NCI-H2196 (cell line): Measurements from ENCODE around the gene TSPAN9.

Source experiments
- DNase-seq: peaks from one replicate; lab custom pipeline; 2025; ENCODE audit not compliant: unreplicated experiment; lab: John Stamatoyannopoulos, UW

Gene TSPAN9

DNA sequence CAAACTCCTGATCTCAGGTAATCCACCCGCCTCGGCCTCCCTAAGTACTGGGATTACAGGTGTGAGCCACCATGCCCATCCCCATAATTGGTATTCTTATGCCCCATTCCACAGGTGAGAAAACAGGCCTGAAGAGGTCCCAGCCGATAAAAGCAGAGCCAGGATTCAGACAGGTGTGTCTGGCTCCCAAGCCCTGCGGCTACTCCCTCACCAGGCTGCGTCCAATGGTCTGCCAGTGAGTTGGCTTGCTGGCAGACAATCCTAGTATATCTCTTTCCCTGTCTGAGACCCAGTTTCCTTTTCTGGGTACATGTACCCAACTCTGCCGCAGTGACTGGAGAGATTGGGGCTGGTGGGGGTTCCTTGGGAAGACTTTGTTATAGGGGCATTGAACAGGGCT, 1.9 kb upstream of the TSPAN9 start:
- no peak for DNase-seq

DNA sequence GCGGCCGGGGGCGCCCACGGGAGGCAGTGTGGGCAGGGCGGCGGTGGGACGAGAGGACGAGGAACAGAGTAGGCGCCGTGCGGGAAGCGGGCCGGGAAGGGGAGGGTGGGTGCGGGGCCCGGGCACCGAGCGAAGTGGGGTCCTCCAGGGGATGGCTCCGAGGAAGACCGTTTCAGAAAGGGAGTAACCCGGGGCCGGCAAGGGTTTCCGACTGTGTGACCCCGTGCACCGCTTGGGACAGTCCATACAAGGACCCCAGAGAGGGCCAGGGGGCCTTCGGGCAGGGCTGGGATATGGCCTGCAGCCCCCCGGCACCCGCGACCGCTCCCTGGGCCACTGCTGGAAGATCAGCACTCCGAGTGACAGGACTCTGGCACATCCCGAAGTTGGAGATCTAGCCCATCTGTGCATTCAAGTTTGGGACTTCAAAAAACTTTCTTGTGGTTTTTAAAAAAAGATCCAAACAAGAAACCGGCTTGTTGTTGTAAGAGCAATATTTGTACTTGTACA, 448 bp downstream of the TSPAN9 start:
- no peak for DNase-seq

DNA sequence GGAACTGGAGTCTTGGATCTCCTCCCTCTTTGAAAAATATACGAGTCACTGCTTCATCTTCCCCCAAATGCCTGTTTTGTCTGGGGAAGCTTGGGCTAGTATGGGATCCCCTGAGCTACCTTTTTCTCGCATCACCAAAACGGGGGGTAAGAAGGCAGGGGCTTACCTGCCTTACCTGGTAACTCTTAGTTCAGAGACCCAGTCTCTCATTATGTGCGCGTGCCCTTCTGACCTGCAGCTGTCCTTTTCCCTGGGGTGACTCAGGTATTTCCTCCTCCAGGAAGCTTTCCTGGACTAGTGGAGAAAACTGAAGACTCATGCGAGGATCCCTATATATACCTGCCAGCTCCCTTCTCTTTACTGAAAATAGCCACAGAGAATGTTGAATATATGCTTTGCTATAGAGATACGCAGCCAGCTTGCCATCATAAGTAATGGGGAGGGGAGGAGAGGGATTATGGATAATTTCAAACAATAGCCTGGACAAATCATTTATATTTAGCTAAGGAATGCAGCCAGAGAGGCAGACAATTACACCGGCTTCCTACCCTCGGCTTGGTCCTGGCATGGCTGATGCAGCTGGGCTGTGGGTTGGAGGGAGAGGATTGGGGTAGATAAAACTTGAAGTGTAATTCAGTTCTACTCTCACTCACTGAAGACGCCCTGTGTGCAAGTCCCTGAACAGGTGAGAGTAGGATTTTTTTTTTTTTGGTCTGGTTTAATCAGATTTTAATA, 1.1 kb downstream of the TSPAN9 start:
- DNase-seq, result no peak

DNA sequence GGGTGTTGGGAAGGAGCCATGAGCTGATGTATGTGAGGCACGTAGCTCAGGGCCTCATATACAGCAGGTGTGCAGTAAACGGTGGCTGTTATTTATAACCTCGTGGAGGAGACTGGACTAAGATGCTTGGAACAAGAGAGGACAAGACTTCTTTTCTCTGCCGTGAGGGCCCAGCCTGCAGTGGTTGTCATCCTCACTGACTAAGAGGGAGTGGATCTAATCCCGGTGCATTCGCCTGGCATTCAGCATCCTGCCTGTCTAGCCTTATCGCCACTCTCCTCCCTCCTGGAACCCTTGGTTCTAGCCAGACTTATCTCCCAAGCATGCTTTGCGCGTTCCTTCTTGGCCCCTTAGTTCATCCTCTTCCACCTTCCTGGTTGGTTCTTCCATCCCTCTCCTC, 3.9 kb downstream of the TSPAN9 start:
- no peak for DNase-seq

DNA sequence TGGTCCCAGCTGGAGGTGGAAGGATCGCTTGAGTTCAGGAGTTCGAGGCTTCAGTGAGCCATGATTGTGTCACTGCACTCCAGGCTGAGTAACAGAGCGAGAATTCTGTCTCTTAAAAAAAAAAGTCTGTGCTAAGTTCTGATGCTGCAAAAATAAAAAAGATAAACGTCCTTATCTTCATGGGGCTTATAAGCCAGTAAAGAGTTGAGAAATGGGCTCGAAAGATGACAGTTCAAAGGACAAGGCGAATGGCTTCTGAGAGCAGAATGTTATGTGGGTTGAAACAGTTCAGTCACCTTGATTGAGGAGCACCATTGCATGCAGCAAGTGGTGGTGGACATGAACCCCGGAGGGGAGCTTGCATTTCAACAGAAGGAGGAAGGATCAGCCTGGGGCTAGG, 4.7 kb downstream of the TSPAN9 start:
- DNase-seq, result no peak

DNA sequence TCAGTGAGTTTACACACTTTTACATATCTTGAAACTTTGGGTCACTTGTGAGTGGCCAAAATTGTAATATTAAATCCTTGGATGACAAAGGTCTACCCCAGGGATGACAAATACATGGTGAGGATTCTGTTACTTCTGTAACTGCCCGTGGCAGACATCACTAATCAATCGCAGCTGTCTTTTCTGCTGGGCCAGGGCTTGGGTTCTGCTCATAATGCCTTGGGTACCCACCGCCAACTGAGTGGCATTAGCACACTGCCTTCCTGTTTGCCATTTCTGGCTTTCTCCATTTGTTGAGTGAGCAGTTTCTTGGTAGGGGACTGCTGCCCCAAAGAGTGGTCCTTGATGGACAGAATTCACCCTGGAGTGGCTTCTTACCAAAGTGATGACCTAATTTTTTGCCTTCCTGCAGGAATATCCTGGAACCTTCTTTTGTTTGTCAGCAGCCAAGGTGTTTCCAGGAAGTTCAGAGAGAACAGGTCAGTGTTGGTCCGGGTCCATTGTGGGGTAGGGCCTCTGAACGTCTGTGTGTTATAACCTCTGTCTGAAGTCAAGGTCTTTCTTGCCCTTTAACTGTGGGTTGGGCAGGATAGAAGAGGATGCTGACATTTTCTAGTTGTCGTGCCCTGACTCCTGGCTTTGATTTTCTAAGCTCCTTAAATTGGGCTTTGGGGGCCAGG, 6.2 kb downstream of the TSPAN9 start:
- no peak for DNase-seq

DNA sequence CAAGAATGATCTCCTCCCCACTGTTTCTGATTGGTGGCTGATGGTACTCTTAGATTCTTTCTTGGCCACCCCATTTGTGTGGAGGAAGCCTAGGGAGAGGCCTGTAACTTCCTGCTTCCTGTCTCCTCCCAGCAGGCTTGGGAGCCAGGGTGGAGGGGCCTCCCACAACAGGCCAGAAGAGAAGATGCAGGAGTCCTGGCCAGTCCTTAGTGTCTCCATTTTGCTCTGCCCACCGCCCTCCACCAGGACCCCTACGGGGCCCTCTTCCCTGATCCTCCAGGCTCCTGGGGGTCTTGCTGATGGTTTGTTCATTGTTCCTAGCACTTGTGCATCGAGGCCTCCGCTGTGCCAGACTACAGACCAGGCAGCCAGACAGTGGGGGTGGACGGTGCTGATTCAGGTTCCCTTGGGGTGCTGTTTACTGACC, 6.8 kb downstream of the TSPAN9 start:
- no peak for DNase-seq

DNA sequence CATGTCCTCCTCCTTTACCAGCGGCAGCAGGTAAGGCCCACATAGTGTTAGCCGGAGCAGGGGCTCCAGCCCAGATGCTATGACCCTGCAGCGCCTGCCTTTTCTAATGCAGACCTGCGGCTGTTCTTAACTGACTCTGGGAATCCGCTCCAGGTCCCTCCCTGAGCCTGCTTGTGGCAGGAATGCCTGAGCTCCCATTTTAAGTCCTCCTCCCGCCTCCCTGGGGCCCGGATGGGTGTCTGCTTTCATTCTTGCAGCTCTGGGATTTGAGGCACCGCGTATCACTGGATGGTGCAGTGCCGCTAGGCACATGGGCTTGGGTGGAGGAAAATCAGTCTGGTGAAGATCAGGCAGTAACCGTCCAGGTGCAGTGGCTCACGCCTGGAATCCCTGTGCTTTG, 7.6 kb downstream of the TSPAN9 start:
- no peak for DNase-seq

DNA sequence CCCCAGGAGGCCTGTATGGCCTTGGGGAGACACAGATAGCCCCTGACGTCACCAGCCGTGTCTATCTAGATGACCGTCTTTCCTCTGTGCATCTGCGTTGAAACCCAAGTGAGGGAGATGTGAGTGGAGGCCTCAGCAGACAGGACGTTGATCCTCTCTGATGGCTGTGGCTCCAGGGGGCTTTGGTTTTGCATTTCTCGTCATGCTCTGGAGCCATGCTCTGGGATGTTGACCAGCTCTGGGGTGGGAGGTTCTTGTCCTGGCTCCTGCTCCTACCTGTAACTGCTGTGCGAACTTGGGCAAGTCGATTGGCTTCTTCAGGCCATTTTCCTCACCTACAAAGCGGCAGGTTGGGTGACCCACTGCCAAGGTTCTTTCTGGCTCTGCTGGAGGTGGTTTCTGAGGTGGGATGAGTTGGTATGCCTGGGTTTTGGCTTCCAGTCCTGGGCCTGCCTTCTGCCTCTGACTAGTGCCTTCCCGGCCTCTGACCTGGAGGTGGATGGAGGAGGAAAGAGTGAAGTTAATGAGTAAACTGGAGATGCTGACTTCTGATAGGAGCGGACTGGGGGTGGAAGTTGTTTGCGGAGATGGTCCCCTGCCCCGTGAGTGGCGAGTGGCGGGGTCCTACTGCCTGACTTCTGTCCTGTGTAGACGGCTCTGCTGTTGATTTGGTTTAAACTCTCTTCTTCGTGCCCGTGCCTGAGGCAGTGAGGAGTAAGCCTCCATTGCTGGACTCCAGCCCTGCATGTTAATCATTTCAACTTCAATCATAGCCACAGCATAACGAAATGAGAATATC, 8.4 kb downstream of the TSPAN9 start:
- no peak for DNase-seq

DNA sequence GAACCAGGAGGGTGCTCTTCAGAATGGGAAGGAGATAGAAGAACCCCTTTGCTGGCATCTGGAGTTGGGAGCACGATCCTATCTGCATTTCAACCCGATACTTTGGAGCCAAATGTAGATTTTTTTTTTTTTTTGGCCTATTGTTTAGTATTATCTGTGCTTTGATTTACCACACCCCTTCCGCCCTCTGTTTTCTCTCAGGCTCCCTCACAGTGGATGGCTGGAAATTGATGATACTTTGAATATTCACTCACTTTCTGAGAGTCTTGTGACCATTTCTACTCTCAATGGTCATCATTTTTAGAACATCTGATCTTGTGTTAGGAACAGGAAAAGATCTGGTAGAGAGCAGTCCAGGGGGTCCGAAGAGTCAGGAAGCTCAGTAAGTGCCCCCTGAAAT, 9.0 kb downstream of the TSPAN9 start:
- no peak for DNase-seq

DNA sequence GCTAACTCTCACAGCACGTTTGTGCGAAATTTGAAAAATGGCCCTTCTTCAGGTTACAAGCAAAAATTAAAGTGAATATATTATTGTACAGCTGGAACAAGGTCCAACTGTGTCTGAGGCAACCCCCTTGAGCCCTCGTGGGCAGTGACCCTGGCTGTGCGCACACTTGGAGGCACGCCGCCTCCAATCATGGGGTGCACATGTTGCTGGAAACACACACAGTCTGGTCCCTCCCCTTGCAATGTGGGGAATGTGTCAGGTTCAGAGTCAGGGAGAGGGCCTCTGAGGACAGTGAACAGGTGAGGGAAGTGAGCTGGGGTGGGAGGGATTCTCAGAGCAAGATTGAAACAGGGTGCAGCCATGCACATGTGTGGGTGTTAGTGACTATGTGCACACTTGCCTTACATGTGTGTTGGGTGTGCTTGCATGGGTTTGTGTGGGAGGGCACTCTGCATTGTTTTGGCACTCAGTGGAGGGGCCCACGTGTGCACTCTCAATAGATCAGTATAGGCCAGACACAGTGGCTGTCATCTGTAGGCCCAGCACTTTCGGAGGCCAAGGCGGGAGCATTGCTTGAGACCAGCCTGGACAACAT, 9.6 kb downstream of the TSPAN9 start:
- DNase-seq, result no peak

DNA sequence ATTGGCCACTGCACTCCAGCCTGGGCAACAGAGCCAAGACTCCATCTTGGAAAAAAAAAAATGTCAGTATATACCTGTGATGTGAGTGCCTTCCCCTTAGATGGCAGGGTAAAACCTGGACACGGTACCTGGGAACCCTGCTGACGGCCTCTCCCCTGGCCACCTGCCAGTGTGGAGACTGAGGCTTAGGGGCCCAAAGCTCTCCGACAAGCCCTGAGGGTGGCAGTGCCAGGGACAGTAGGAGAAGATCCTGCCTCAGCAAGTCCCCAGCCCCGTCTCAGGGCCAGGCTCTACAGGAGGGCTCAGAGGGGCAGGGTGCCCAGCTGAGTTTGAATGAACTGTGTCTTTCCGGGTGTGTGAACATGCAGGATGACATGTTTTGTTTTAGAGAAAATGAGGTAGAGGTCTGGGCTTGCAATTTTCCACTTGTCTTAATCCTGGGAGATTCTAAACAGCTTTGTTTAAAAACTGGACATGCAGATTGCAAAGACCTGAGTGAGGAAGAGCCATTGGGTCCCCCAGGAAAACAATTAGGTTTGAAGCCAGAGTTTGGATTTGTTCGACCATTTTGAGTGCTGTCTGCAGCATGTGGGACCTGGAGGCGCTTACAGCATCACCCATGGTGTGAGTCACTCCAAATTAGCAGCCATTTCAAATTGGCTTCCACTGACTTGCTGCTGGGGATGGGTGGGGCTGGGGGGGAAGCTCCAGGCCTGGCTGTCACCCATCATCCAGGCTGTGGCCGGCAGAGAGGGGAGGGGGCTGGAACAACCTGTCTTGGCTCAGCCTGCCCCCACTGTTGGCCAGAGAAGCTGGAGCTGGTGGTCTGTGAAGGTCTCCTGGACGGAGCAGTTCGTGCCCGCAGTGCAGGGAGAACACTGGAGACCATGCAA, 10.8 kb downstream of the TSPAN9 start:
- DNase-seq, result no peak

DNA sequence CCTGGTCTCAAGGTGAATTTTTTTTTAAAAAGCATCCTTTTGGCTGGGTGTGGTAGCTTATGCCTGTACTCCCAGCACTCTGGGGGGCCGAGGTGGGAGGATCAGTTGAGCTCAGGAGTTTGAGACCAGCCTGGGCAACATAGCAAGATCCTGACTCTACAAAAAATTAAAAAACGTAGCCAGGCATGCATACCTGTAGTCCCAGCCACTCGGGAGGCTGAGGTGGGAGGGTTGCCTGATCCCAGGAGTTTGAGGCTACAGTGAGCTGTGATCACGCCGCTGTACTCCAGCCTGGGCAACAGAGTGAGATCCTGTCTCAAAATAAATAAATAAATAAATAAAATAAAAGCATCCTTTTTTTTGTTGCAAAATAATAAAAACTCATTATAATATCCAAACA, 12.4 kb downstream of the TSPAN9 start:
- no peak for DNase-seq

DNA sequence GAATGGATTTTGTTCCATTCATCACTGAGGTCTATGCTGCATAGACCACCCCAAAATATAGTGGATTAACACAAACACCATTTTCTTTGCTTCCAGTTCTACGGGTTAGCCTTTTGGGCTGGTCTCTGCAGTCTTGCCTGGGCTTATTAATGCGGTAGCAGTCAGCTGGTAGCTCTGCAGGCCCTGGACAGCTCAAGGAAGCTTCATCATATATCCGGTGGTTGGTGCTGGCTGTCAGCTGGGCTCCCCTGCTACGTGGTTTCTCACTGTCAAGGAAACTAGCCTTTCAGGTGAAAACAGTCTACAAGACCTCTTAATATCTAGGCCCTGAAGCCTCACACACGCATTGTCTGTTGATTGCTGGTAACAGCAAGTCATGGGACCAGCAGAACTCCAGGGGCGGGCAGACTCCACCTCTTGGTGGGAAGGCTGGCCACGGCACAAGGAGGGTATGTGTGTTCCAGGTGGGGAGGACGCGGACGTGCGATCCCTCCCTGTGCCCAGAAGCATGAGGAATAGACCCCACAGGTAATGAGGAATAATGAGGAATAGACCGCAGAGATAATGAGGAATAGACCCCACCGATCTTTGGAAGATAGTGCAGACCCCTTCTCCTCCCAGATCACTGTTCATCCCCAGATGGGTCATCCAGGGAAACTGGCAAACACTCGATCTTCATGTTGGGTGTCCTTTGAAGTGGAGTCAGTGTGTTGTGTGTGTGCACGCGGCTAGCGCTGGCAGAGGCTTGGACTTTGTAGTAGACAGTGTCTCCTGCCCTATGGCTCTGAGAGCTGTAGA, 13.3 kb downstream of the TSPAN9 start:
- DNase-seq, result no peak

DNA sequence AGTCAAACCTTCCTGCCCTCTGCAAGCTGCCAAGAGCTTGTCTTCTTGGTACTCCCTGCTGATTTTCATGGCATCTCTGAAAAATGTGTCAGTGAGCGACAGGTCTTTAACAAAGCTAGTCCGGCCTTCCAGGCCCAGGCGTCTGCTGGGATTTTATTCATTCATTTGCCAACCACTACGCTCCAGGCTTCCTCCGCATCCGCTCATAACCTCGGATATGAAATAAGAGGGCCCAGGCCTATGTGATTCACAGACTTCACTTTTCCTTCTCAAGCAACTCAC, 13.8 kb downstream of the TSPAN9 start:
- no peak for DNase-seq

DNA sequence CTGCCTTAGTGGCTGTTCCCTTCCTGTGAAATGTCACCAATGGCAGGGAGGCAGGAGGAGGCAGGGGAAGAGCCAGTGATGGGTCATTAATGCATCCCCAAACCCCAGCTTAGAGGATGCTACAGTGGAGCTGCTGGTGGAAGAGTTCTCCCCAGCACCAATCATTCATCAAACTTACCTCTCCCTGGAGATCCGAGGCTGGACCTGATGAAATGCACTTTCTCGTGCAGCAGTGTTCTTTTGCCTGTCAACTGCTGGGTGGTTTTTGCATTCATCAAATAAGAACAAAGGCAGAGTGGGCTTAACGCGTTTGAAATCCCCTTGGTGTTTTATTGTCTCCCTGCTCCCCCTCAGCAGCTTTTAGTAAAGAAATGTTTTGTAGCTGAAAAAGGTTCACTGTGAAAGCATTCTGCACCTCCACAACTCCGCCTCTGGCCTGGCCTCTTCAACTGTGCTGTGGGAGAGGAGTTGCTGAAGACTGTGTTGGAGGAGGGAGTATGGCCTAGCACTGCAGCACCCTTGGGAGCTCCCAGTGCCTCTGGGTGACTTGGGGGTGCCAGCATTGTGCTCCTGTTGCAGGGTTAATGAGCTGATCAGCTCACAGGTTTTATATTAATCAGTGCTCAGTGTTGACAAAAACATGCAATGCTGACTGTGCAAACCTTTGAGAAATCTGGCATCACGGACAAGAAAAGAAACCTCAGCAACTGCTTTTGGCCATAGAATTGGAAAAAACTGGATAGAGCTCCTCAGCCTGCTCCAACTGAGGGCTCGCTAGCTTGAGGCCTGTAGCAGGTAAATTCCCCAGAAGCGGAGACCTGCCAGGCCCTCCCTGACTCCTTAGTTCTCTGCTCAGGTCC, 14.4 kb downstream of the TSPAN9 start:
- no peak for DNase-seq

DNA sequence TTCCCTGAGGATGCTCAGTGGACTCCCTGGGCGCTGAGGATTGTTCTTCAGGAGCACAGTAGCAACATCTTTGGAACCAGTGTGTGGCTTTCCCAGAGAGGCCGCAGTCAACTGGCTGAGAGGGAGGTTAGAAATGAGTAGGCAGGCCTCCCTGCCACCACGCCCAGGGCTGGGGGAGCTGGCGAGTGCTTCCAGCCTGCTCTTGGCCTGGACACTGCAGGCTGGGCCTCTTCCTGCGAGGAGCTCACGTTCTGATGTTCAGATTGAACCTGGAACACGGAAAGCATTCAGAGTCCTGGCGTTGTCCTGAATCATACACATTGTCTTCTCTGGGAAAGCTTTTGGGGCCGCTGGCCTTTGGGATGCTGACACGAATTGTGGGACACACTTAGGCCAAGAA, 15.6 kb downstream of the TSPAN9 start:
- no peak for DNase-seq

DNA sequence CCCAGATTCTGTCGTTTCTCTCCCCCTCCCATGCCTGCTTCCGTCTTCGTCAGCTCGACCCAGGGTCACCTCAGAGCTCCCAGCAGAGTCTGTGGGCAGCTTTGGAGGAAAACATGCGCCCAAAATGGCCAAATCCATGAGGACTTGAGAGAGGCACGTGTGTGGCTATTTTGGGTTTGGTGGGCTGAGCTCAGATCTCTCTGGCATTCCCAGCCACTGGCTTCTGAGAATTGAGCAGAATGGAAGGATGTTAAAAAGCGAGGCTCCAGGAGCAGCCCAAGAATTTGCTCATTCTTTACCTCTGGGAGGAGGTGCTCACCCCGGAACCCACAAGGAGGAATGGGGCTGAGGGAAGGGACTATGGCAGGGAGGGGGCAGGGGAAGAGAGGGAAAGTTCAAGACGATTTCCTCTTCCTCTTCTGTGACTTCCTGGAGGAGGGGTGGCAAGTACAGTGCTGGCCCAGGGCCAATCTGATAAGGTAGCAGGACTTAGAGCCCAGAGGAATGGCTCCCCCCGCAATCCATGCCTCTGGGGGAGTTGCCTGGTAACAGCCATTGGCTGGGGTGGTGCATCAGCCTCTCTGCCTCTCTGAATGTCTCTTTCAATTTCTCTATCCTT, 20.1 kb downstream of the TSPAN9 start:
- DNase-seq, result no peak

DNA sequence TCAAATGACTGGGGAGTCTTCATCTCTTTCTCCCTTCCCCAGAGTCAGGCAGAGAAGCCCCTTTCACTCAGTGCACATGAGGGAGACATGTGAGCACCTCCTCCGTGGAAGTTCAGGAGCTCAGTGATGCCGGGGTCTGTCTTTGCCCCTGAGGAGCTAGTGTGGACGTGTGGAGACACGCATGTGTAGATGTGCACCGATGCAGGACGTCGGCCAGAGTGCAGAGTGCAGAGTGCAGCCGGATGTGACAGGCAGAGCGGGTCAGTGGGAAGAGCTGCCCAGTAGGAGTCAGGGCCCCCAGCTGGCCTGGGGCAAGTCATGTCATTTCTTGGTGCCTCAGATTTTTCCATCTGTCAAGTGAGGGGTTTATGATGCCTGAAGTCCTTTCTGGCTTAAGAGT, 20.7 kb downstream of the TSPAN9 start:
- DNase-seq, result no peak
